ENCODE data around the gene CEP89. TPM values are rescaled to one million over a fixed set of nuclear protein-coding genes. Genes with fewer than 3 reads are reported as not detected.

Gene CEP89
- total and polyA plus RNA-seq, 2 of the 4 experiments (the other 2 are of a cell fraction), result 7.2 to 17.4 TPM

DNA sequence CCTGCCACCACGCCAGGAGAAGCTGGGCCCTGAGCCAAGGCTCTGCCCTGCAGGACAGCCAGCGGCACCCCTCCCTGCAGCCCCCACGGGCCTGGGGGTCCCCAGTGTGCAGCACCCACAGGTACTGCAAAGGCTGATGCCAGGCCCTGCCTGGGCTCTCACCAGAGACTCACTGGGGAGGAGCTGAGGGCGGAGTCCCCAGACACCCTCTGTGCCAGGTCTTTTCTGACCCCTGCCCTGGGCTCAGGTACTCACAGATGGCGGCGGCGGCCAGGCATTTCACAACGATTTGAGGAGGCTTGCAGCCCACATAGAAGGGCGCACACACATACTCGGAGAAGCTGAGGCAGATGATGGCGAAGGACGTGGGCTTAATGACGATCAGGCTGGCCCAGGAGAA, 107.9 kb downstream of the CEP89 start:
- in situ Hi-C loops (cut with MboI; ENCODE audit: low sequenced_read_pairs), result no loop called here
- Histone ChIP-seq H3K9ac (ENCODE audit: low read depth, low read length) (no peak overlapping the region), H2AK9ac (replicated peaks; ENCODE audit: low read depth, low read length, poor library complexity) (no peak overlapping the region), H3K18ac (ENCODE audit: low read depth, low read length) (no peak overlapping the region), H2BK20ac (ENCODE audit: low read depth, low read length) (no peak overlapping the region), H4K8ac (ENCODE audit: low read depth in 2 of 2, low read length in 2 of 2) (no peak overlapping the region), H3K79me1 (ENCODE audit: low read depth in 1 of 2, low read length in 2 of 2) (no peaks in the 10 kb centered on the region), H3K4me2 (ENCODE audit: low read depth, low read length) (no peak overlapping the region), H4K91ac (ENCODE audit: insufficient read depth, low read depth, low read length) (no peak overlapping the region), H3K4me3 (ENCODE audit: insufficient read depth, low read depth, low read length) (no peak overlapping the region), H3K36me3 (ENCODE audit: control insufficient read depth, insufficient read depth, low read length) (no peaks in the 10 kb centered on the region), H4K20me1 (ENCODE audit: insufficient read depth, low read length) (no peaks in the 10 kb centered on the region), H3K27me3 (ENCODE audit: control insufficient read depth, insufficient read depth, low read length) (no peaks in the 10 kb centered on the region), H2BK120ac (ENCODE audit: low read depth, low read length) (no peak overlapping the region), H3K4me1 (ENCODE audit: control insufficient read depth, insufficient read depth, low read length) (no peaks in the 10 kb centered on the region), H3K14ac (replicated peaks; ENCODE audit: low read depth, low read length) (no peak overlapping the region), H2AK5ac (ENCODE audit: low read depth, low read length) (no peak overlapping the region), H2BK5ac (ENCODE audit: low read depth, low read length, poor library complexity, severe bottlenecking) (no peak overlapping the region), H3K27ac (ENCODE audit: insufficient read depth, low read length) (no peak overlapping the region), H3K56ac (ENCODE audit: extremely low read depth, insufficient read depth, low read length) (no peak overlapping the region), H2BK15ac (ENCODE audit: low read depth, low read length) (no peak overlapping the region), H3K9me3 (ENCODE audit: control insufficient read depth, insufficient read depth, low read length) (no peaks in the 10 kb centered on the region), H4K5ac (ENCODE audit: low read depth, low read length) (no peak overlapping the region), H3K9me1 (ENCODE audit: insufficient read depth, low read length) (no peaks in the 10 kb centered on the region), H2AFZ (replicated peaks; ENCODE audit: low read length, poor library complexity) (no peak overlapping the region), H3K23ac (ENCODE audit: low read depth, low read length) (no peak overlapping the region), H3K4ac (ENCODE audit: low read depth, low read length) (no peak overlapping the region)
- ChIA-PET CTCF (no interaction called here), POLR2A (ENCODE audit: unreplicated experiment) (no interaction called here)
- intact Hi-C loops (cut with micrococcal nuclease), result no loop called here
- 76% methylated on average over 10 of the region's 13 CpGs; no CpG with 5 or more reads in 1 of the 2 experiments for WGBS, 2 experiments (ENCODE audit: extremely low coverage in 2 of 2, insufficient read length in 1 of 2)
- no peak for TF ChIP-seq MAFK (IDR thresholded peaks at IDR 0.05; ENCODE audit: low read depth, low read length)
- TF ChIP-seq MAZ (IDR thresholded peaks at IDR 0.05; ENCODE audit: borderline replicate concordance, low read depth, low read length), result no peak
- TF ChIP-seq CEBPB (IDR thresholded peaks at IDR 0.05; ENCODE audit: low read depth, low read length), result no peak
- no peak for TF ChIP-seq SMC3 (IDR thresholded peaks at IDR 0.05; ENCODE audit: low read depth, low read length)
- TF ChIP-seq, protein P1, sequence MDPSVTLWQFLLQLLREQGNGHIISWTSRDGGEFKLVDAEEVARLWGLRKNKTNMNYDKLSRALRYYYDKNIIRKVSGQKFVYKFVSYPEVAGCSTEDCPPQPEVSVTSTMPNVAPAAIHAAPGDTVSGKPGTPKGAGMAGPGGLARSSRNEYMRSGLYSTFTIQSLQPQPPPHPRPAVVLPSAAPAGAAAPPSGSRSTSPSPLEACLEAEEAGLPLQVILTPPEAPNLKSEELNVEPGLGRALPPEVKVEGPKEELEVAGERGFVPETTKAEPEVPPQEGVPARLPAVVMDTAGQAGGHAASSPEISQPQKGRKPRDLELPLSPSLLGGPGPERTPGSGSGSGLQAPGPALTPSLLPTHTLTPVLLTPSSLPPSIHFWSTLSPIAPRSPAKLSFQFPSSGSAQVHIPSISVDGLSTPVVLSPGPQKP (IDR thresholded peaks at IDR 0.05; ENCODE audit: borderline replicate concordance, low read depth, low read length), result no peak
- TF ChIP-seq POLR2A (IDR thresholded peaks at IDR 0.05; ENCODE audit: low read depth, low read length), result no peak
- no peak for TF ChIP-seq CHD1 (IDR thresholded peaks at IDR 0.05; ENCODE audit: low read depth, low read length)
- no peak for TF ChIP-seq FOS (IDR thresholded peaks at IDR 0.05; ENCODE audit: low read depth, low read length)
- TF ChIP-seq NFE2L2 (IDR thresholded peaks at IDR 0.05; ENCODE audit: low read depth, low read length), result no peak
- no peak for TF ChIP-seq BHLHE40 (IDR thresholded peaks at IDR 0.05; ENCODE audit: low read depth, low read length)
- TF ChIP-seq RFX5 (IDR thresholded peaks at IDR 0.05; ENCODE audit: low read depth, low read length), result no peak
- ATAC-seq (ENCODE audit: low read depth) (no peak), DNase-seq (no peak)
- dilution Hi-C loops (cut with HindIII; ENCODE audit: low sequenced_read_pairs, unreplicated experiment), result no loop called here
- BruUV-seq (replicated peaks), result no TSS peak

Data from IMR-90 (cell line).